Effector memory CD4-positive, alpha-beta T cell (primary cell): ENCODE results near the gene GNL1.

Source experiments
- DNase-seq, 3 donors: peaks; one replicate each; pipeline ENCODE4 v3.0.0-alpha.2; 2020
- H3K27ac ChIP-seq: 2 replicates; pipeline ENCODE4 v1.7.0; 2013; ENCODE audit warnings: mild to moderate bottlenecking, low read length, moderate library complexity; ENCODE audit not compliant: insufficient read depth, poor library complexity, severe bottlenecking
- H3K27me3 ChIP-seq: replicated peaks from 2 replicates; pipeline ENCODE4 v1.7.0; 2013; ENCODE audit warnings: mild to moderate bottlenecking, low read length; ENCODE audit not compliant: insufficient read depth, control insufficient read depth, poor library complexity, severe bottlenecking
- H3K36me3 ChIP-seq: 2 replicates; pipeline ENCODE4 v1.7.0; 2013; ENCODE audit warnings: mild to moderate bottlenecking, low read length, moderate library complexity; ENCODE audit not compliant: control insufficient read depth, insufficient read depth
- H3K4me1 ChIP-seq: 2 replicates; pipeline ENCODE4 v1.7.0; 2013; ENCODE audit warnings: low read length, mild to moderate bottlenecking; ENCODE audit not compliant: control insufficient read depth, insufficient read depth, poor library complexity, severe bottlenecking
- H3K4me3 ChIP-seq: 2 replicates; pipeline ENCODE4 v1.7.0; 2013; ENCODE audit warnings: low read length, low read depth, mild to moderate bottlenecking; ENCODE audit not compliant: insufficient read depth, poor library complexity, severe bottlenecking
- H3K9me3 ChIP-seq: 2 replicates; pipeline ENCODE4 v1.7.0; 2013; ENCODE audit warnings: mild to moderate bottlenecking, low read length, moderate library complexity; ENCODE audit not compliant: control insufficient read depth

GNL1 gene

DNA sequence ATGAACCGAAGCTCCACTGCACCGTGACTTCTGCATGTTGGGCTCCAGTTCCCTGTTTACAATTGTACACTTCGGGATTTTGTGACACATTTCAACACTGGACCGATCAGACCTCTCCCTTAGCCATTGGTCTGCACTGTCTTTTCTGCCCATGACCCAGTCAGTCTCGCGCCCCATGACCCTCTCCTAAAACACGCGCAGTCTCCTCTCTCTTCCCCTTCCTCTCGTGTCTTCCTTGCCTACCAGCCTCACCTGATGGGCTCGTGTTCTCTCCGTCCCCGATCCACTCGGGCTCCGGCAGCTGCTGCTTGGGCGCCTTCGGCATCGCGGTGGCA lies 14.4 kb upstream of the GNL1 start:
- H3K27ac ChIP-seq, result peak overlapping the region; percentile 95
- peaks cover 22% of the 10 kb centered on the region for H3K4me1 ChIP-seq
- no peaks in the 10 kb centered on the region for H3K27me3 ChIP-seq
- DNase-seq, result no peak
- no peaks in the 10 kb centered on the region for H3K9me3 ChIP-seq
- H3K36me3 ChIP-seq, result no peaks in the 10 kb centered on the region
- peak overlapping the region; percentile 81 for H3K4me3 ChIP-seq

DNA sequence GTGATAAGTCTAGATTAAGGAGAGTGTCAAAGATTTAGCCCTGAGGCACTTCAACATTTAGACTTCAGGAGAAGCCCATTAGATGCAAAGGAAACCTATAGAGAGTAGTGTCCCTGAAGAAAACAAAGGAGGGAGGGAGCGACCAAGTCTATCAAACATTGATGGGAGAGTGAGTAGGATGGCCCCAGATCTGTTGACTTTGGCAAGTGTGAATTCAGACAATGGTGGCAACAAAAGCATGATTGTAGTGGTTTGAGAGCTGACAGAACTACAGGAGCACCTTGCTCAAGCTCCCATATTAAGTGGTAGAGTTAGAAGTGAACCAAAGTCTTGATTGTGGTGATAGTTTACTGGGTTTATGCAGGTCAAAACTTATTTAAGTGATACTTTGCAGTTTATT lies 14.0 kb upstream of the GNL1 start:
- H3K27me3 ChIP-seq, result no peaks in the 10 kb centered on the region
- H3K36me3 ChIP-seq, result no peaks in the 10 kb centered on the region
- peaks cover 22% of the 10 kb centered on the region for H3K4me1 ChIP-seq
- peak overlapping the region; percentile 81 for H3K4me3 ChIP-seq
- H3K9me3 ChIP-seq, result no peaks in the 10 kb centered on the region
- H3K27ac ChIP-seq, result peak overlapping the region; percentile 95
- DNase-seq, result no peak

DNA sequence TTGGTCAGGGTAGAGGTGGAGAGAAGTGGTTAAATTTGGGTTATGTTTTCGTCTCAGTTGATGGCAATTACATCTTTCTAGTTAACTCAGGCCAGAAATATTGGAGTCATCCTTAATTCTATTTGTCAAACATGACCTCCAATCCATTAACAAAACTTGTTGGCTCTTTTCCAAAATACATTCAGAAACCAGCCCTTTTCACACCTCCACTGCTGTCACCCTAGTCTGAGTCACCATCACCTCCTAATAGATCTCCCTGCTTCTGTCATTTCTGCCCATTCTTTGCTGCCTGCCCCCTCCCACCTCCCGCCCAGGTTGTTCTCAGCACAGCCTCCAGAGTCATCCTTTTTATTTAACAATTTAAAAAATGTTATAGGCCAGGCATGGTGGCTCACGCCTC lies 12.0 kb upstream of the GNL1 start:
- H3K9me3 ChIP-seq, result no peaks in the 10 kb centered on the region
- no peak for DNase-seq
- H3K4me3 ChIP-seq, result no peak overlapping the region
- H3K36me3 ChIP-seq, result peaks cover 1% of the 10 kb centered on the region
- H3K27me3 ChIP-seq, result no peaks in the 10 kb centered on the region
- no peak overlapping the region for H3K27ac ChIP-seq
- peaks cover 21% of the 10 kb centered on the region for H3K4me1 ChIP-seq

DNA sequence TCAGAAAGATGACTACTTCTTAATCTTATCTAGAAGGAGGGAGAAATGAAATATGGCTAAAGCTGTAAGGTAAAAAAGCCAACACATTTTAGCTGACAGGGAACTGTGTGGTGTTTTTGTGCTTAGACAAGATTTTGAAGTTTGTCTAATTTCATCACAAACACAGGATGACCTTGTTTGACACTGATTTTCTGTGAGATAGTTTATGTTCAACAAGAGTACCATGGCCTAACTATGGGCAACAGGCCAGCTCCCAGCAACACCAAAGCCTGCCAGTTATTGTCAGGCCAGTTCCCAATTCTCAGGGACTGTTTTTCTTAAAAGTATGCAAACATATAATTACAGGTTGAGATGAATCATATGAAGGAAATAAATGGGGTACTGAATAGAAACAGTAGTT lies 9.5 kb upstream of the GNL1 start:
- no peak for DNase-seq
- Histone ChIP-seq H3K27me3 (no peaks in the 10 kb centered on the region), H3K9me3 (no peaks in the 10 kb centered on the region), H3K27ac (no peak overlapping the region), H3K36me3 (peaks cover 12% of the 10 kb centered on the region), H3K4me1 (peaks cover 7% of the 10 kb centered on the region), H3K4me3 (no peak overlapping the region)

DNA sequence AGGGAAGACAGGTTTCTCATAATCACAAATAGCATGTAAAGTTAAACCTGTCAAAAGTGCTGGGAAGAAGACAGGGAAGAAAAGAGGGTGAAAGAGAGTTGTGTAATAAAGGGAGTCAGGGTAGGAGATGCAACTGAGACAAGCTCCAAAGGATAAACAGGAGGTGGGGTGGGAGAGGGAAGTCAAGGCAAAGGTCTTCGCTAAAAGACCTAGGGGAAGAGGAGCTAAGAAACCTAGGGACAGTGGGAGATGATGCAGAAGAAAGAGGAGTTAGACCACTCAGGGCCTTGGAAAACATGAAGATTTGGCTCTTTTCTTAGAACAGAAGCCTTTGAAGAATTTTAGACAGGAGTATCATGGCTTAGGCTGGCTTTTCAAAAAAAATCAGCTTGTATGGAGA lies 7.8 kb upstream of the GNL1 start:
- Histone ChIP-seq H3K4me1 (no peaks in the 10 kb centered on the region), H3K4me3 (no peak overlapping the region), H3K9me3 (no peaks in the 10 kb centered on the region), H3K27me3 (no peaks in the 10 kb centered on the region), H3K27ac (no peak overlapping the region), H3K36me3 (peaks cover 12% of the 10 kb centered on the region)
- no peak for DNase-seq

DNA sequence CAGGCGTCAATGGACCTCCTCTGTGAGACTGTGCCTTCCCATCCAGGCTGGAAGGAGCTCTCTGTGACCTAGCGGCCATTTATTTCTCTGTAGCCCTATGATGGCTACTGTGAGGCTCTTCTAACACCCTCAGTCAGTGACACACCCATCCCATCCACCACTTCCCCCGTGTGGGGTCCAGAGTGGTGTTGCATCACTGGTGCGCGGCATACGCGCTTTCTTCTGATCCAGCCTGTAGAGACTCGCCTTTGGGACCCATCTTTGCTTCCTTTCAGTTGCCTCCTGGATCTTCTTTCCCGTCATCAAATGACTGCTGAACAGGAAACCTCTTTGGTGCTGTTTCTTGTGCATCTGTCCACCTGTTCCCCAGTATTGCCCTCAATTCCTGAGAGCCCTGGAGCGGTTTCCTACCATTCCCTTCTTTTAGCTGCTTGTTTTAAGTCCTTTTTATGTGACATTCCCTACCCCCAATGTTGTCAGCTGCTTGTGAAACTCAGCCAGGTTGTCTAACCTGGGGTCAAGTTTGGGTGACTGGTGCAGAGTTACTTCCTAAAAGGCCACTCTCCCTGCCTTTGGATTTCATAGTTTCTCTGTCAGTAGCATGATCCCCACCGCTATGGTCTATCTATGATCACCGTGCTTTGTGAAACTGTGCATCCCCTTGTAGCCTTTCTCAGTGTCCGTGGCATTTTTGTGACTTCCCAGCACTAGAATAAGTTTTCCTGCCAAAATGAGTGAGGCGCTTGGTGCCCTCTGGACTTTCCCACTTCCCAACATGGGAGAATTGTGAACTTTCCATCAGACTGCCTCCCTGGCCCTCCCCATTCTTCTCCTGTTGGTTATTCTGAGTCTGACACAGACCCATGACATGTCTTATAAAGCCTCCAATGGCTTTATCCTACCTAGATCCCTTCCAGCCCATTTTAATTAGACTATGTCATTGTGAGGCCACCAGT lies 6.5 kb upstream of the GNL1 start:
- Histone ChIP-seq H3K4me1 (no peaks in the 10 kb centered on the region), H3K27me3 (no peaks in the 10 kb centered on the region), H3K27ac (no peak overlapping the region), H3K36me3 (peaks cover 12% of the 10 kb centered on the region), H3K4me3 (no peak overlapping the region), H3K9me3 (no peaks in the 10 kb centered on the region)
- no peak for DNase-seq

DNA sequence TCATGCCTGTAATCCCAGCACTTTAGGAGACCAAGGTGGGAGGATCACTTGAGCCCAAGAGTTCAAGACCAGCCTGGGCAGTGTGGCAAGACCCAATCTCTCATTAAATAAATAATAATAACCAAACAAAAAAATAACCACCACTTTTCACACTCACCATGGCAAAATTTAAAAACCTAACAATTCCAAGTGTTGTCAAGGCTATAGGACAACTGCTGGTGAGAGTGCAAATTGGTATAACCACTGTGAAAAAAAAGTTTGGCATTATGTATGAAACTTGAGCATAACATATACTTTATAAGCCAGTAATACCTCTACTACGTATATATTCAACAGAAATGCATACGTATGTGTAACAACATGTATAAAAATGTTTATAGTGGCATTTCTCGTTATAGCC lies 4.6 kb upstream of the GNL1 start:
- no peaks in the 10 kb centered on the region for H3K4me1 ChIP-seq
- DNase-seq, result no peak
- H3K4me3 ChIP-seq, result no peak overlapping the region
- peak overlapping the region; percentile 3 for H3K27ac ChIP-seq
- peaks cover 12% of the 10 kb centered on the region for H3K36me3 ChIP-seq
- H3K9me3 ChIP-seq, result no peaks in the 10 kb centered on the region
- no peaks in the 10 kb centered on the region for H3K27me3 ChIP-seq

DNA sequence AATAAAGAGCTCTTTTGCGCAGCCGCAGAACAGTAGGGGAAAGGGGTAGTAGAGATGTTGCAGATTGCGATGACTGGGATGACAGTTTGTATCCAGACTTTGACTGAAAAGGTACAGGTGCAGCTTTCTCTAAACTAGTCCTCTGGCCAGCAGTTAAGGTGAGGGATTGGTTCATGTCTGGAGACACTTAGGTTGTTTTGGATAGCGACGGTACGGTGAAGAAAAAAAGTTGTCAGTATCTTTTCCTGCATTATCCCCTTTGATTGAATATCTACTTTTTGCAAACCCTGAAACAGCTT lies 1.3 kb upstream of the GNL1 start:
- H3K36me3 ChIP-seq, result peaks cover 14% of the 10 kb centered on the region
- peak in 1 of 3 donors; percentile 29 for DNase-seq
- H3K4me3 ChIP-seq, result peak overlapping the region; percentile 83

DNA sequence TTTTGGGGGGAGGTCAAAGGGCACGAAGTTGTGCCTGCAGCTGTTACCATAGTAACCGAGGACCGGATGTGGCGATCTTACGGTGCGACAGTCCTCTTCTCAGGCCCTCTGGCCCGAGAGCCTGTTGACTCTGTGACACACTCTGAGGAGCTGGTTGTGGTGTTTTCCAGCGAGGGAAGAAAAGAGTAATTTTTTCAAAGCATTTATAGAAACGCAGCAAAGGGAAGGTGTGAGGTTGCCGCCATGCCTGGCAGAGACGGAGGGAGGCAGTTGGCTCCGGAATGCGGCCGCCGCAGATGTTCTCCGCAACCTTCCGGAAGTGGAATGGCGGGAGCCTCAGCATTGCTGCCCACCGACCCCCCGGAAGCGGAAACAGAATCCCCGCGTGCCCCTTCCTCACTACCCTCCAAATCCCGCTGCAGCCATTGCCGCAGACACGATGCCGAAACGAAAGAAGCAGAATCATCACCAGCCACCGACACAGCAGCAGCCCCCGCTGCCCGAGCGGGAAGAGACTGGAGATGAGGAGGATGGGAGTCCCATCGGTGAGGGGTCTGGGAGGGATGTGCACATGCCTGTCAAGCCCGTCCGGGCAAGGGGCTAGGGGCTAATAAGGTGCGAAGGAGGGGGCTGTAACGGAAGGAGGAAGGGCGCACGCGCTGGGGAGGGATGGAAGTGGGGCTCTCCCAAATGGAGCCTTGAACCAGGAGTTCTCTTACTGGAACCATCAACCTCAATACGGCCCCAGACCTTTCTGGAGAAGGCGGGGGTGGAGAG lies 805 bp upstream of the GNL1 start, which contains the start of gene PRR3:
Gene PRR3 (plus strand): TSS at position 390 of the 777 bp plus-strand sequence. CDS start 50 bp downstream, at position 440.
- Histone ChIP-seq H3K27me3 (no peaks in the 10 kb centered on the region), H3K9me3 (no peaks in the 10 kb centered on the region), H3K27ac (peak within 1 kb of the TSS; percentile 94), H3K4me3 (peak within 1 kb of the TSS; percentile 83), H3K36me3 (peaks cover 15% of the 10 kb centered on the region), H3K4me1 (peaks cover 6% of the 10 kb centered on the region)
- DNase-seq, result peak; percentile 82 to 88 (median 83)

More for the DNA sequence above, 1.3 kb upstream of the GNL1 start:
- peak overlapping the region; percentile 94 for H3K27ac ChIP-seq
- H3K4me1 ChIP-seq, result peaks cover 6% of the 10 kb centered on the region
- H3K27me3 ChIP-seq, result no peaks in the 10 kb centered on the region
- no peaks in the 10 kb centered on the region for H3K9me3 ChIP-seq

DNA sequence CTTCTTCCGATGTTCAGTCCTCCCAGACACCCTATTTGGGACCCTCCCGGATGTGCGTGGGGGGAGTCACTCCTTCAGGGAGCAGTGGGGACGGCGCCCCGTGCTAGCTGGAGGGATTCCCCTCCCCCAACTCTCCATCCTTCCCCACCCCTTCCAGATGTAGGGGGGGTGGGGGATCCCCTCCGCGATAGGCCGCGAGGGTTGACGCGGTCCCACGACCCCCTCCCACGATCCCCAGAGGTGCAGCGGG lies 548 bp downstream of the GNL1 start:
- no peaks in the 10 kb centered on the region for H3K9me3 ChIP-seq
- H3K4me1 ChIP-seq, result peaks cover 6% of the 10 kb centered on the region
- H3K36me3 ChIP-seq, result peaks cover 27% of the 10 kb centered on the region
- DNase-seq, result no peak
- H3K27ac ChIP-seq, result peak overlapping the region; percentile 94
- no peaks in the 10 kb centered on the region for H3K27me3 ChIP-seq
- peak overlapping the region; percentile 83 for H3K4me3 ChIP-seq
